Heart right ventricle (tissue), 16 donors: ENCODE measurements around the gene FAM234A. TPM values are rescaled to one million over a fixed set of nuclear protein-coding genes. Genes with fewer than 3 reads are reported as not detected.
"Not testable (repeated sequence)": the region's sequence is repeated elsewhere in the genome, so short reads cannot be mapped to it uniquely, and the experiment has no call there.

ENCODE experiments used
- ATAC-seq, 8 donors: fragments of 200-7000 bp; cut with Tn5 transposase; one replicate each; pipeline ENCODE4 v1.9.1; 2020; ENCODE audit warnings: mild to moderate bottlenecking in 8 of 8, moderate library complexity in 8 of 8, moderate number of reproducible peaks in 1 of 8
- DNase-seq, 2 donors: peaks; one replicate each; pipeline ENCODE4 v3.0.0-alpha.2; 2020
- H3K27ac ChIP-seq, 10 donors: fragments of 200-600 bp; sonication (generic) in 2 of 10; one replicate each; pipeline versions ENCODE4 v1.5.0 to v1.8.0; 2020 to 2022; ENCODE audit warnings: mild to moderate bottlenecking in 3 of 10
- H3K27me3 ChIP-seq, 7 donors: fragments of 200-600 bp; one replicate each; pipeline ENCODE4 v1.8.0; 2021 to 2022; ENCODE audit warnings: mild to moderate bottlenecking in 2 of 7
- H3K36me3 ChIP-seq, 9 donors: fragments of 200-600 bp; sonication (generic) in 1 of 9; one replicate each; pipeline versions ENCODE4 v1.5.0 to v1.8.0; 2020 to 2022; ENCODE audit warnings: mild to moderate bottlenecking in 2 of 9
- H3K4me1 ChIP-seq, 9 donors: fragments of 200-600 bp; sonication (generic) in 1 of 9; one replicate each; pipeline versions ENCODE4 v1.5.0 to v1.8.0; 2020 to 2022; ENCODE audit warnings: mild to moderate bottlenecking in 4 of 9
- H3K4me3 ChIP-seq, 10 donors: fragments of 200-600 bp; sonication (generic) in 2 of 10; one replicate each; pipeline versions ENCODE4 v1.5.0 to v1.8.0; 2020 to 2022; ENCODE audit warnings: mild to moderate bottlenecking in 7 of 10, moderate library complexity in 2 of 10
- H3K9me3 ChIP-seq, 11 donors: fragments of 200-600 bp in 10 of 11; sonication (generic) in 2 of 11; one replicate each; pipeline versions ENCODE4 v1.5.0 to v1.8.0; 2013 to 2022; ENCODE audit warnings: mild to moderate bottlenecking in 2 of 11, control low read depth in 1 of 11, moderate library complexity in 1 of 11
- CTCF ChIP-seq, 9 donors: fragments of 200-600 bp; sonication (generic) in 2 of 9; IDR thresholded peaks; one replicate each; pipeline versions ENCODE4 v1.5.0 to v1.8.0; 2021 to 2022; ENCODE audit warnings: antibody characterized with exemption in 9 of 9, mild to moderate bottlenecking in 5 of 9, moderate library complexity in 1 of 9
- WGBS, 2 donors: extraction: QIAGEN DNeasy Blood & Tissue Kit; methylation state at CpG; one replicate each; pipeline ENCODE4 v1.1.7; 2013; ENCODE audit warnings: inconsistent platforms in 1 of 2; 5-methylcytosine and 5-hydroxymethylcytosine counted together
- intact Hi-C, 10 donors: fragments of 100-400 bp; cut with DNase I; formaldehyde crosslinking; loops; one replicate each; pipeline versions ENCODE4 v1.11.1 to v1.14.2; 2022
- polyA plus RNA-seq, 2 donors: library from polyadenylated mRNA; stranded (reverse); fragments of 200-250 nt; gene quantifications; one replicate each; pipeline ENCODE4 v1.2.3, GENCODE V29; 2013
- total RNA-seq, 10 donors: library from RNA; stranded (reverse); fragmentation: NEBNext Ultra II Directional in 3 of 10; extraction: Animal tissue kit (Norgen Biotek cat#: 25700) in 3 of 10; gene quantifications; one replicate each; pipeline versions ENCODE4 v1.2.1 to v1.2.4, GENCODE V29; 2021 to 2023
- donor health status: Arrhythmogenic right ventricular cardiomyopathy.
- donor health status: ischemic (EF 13 %, LVEDD 7.1; RV severe dilation, severe dysfunction).
- donor health status: healthy with polysubstance abuse.
- donor health status: DM: no; HTN: yes; CAD: no.
- donor health status: DM: no; HTN: no; CAD: no.
- donor health status: ischemic (EF 25% LVEDD 6.9; RV normal size, moderate dysfunction).
- donor health status: ischemic (EF 25% LVEDD 5.7; RV mildly dilated, moderate dysfunction).
- donor health status: healthy.
- donor health status: DM: yes; HTN: yes; CAD: no.
- donor health status: Ischemic cardiomyopathy.
- donor health status: ischemic (EF 35%, LVEDD 5.7; RV mildly dilated, moderate dysfunction).
- donor health status: nonischemic (EF 11% LVEDD 7.7; RV severe dilation, severe dysfunction).
- donor health status: DM: yes; HTN: yes; CAD: no.
- donor health status: PGD.
- donor health status: ischemic (EF 29% LVEDD 5.4; RV normal size, mild dysfunction).
- donor health status: nonischemic (EF 23%, LVEDD 6.1; RV moderate dilation, normal function).

Gene FAM234A
- total and polyA plus RNA-seq, 12 donors, result 70.5 to 200 (median 154) TPM

- Histone ChIP-seq H3K4me1 (no peaks in the 10 kb centered on the region), H3K9me3 (no peaks in the 10 kb centered on the region), H3K27ac (no peak overlapping the region), H3K36me3 (peaks cover 0 to 66% (median 37%) of the 10 kb centered on the region in 9 donors), H3K4me3 (no peak overlapping the region), H3K27me3 (no peaks in the 10 kb centered on the region)
- WGBS, 2 donors, result 91 to 92% methylated on average over 23 of the region's 23 CpGs
- ATAC-seq (no peak), DNase-seq (no peak)
- no peak for TF ChIP-seq CTCF (IDR thresholded peaks at IDR 0.05)
- intact Hi-C loops, result no loop called here
Observed at GRCh38 chr16:264440-264951, 29.9 kb downstream of the FAM234A start.

- Histone ChIP-seq H3K36me3 (peaks cover 0 to 60% (median 32%) of the 10 kb centered on the region in 9 donors), H3K4me3 (no peak overlapping the region), H3K27ac (no peak overlapping the region), H3K4me1 (no peaks in the 10 kb centered on the region), H3K9me3 (no peaks in the 10 kb centered on the region), H3K27me3 (no peaks in the 10 kb centered on the region)
- no peak for ATAC-seq
- intact Hi-C loops, result no loop called here
- no peak for DNase-seq
- WGBS, 2 donors, result 89 to 90% methylated on average over 14 of the region's 14 CpGs
- TF ChIP-seq CTCF (IDR thresholded peaks at IDR 0.05), result no peak
Observed at GRCh38 chr16:265002-265529, 30.4 kb downstream of the FAM234A start.

GRCh38 chr16:265711-266110 lies 31.1 kb downstream of the FAM234A start:
- no peaks in the 10 kb centered on the region for H3K9me3 ChIP-seq
- no peak for DNase-seq
- WGBS, 2 donors, result 76 to 78% methylated on average over 12 of the region's 12 CpGs
- no peaks in the 10 kb centered on the region for H3K27me3 ChIP-seq
- intact Hi-C loops, result no loop called here
- H3K4me1 ChIP-seq, result no peaks in the 10 kb centered on the region
- H3K27ac ChIP-seq, result no peak overlapping the region
- no peak for TF ChIP-seq CTCF (IDR thresholded peaks at IDR 0.05)
- peaks cover 0 to 54% (median 32%) of the 10 kb centered on the region in 9 donors for H3K36me3 ChIP-seq
- H3K4me3 ChIP-seq, result no peak overlapping the region
- ATAC-seq, result peak in 3 of 8 donors; percentile 6 to 25 (median 8)

- H3K27ac ChIP-seq, result no peak overlapping the region
- H3K4me3 ChIP-seq, result no peak overlapping the region
- no peak for DNase-seq
- H3K27me3 ChIP-seq, result no peaks in the 10 kb centered on the region
- peak in 1 of 8 donors; percentile 9 for ATAC-seq
- no peaks in the 10 kb centered on the region for H3K4me1 ChIP-seq
- no peak for TF ChIP-seq CTCF (IDR thresholded peaks at IDR 0.05)
- no peaks in the 10 kb centered on the region for H3K9me3 ChIP-seq
- peaks cover 0 to 46% (median 29%) of the 10 kb centered on the region in 9 donors for H3K36me3 ChIP-seq
- intact Hi-C loops, result no loop called here
- 70 to 85% methylated on average over 20 to 25 of the region's 25 CpGs for WGBS, 2 donors
Observed at GRCh38 chr16:266258-267164, 31.9 kb downstream of the FAM234A start.

GRCh38 chr16:267562-267961 lies 32.9 kb downstream of the FAM234A start:
- DNase-seq, H3K9me3 ChIP-seq, intact Hi-C loops, ATAC-seq, H3K27ac ChIP-seq, H3K27me3 ChIP-seq, H3K4me1 ChIP-seq, H3K4me3 ChIP-seq: not testable (repeated sequence)
- peaks cover 0 to 35% (median 20%) of the 10 kb centered on the region in 9 donors for H3K36me3 ChIP-seq
- WGBS, 2 donors, result 85 to 90% methylated on average over 17 of the region's 17 CpGs
